Measurements from ENCODE around the gene RER1.

Gene RER1

DNA sequence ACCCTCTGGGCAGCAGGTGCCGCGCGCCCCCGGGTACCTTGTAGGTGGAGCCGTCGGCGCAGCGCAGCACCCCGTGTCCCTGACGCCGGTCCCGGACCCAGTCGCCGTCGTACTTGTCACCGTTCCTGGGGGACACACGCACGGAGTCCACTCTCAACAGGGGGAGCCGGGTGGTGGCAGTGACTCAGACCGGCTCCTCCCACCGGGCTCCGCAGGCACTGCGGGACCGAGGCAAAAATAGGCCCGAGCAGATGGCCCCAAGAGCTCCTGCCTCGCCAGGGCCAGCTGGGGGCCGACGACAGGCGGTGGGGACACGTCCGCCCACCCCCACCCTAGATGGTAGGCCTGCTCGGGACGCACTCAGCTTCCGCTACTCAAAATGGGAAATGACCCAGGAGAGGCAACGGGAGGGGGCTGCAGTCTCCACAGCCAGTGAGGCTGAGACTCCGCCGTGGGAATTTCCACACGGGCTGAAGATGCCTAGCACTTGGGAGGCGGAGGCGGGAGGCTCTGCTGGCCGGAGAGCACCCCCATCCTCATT, 6.6 kb upstream of the RER1 start:
- no peak overlapping the region for H3K4me3 ChIP-seq (ENCODE audit: insufficient read length, low read depth)
- no peaks in the 10 kb centered on the region for H3K9me3 ChIP-seq (ENCODE audit: insufficient read depth, low read length)
- DNase-seq (ENCODE audit: low read depth, low spot score) = no peak
- H3K27me3 ChIP-seq (ENCODE audit: insufficient read depth, insufficient read length) = no peaks in the 10 kb centered on the region
- H3K9ac ChIP-seq (ENCODE audit: insufficient read length, low read depth) = no peak overlapping the region
- H3K36me3 ChIP-seq (ENCODE audit: insufficient read depth, insufficient read length, low read length) = peaks cover 39% of the 10 kb centered on the region
- TF ChIP-seq SUZ12 (IDR thresholded peaks at IDR 0.05; ENCODE audit: extremely low read depth, insufficient read depth, insufficient read length) (no peak), ZNF274 (IDR thresholded peaks at IDR 0.05; ENCODE audit: low read depth, low read length) (no peak), YY1 (IDR thresholded peaks at IDR 0.05; ENCODE audit: insufficient read depth, insufficient read length) (no peak)
- peaks cover 7% of the 10 kb centered on the region for H3K4me1 ChIP-seq (ENCODE audit: insufficient read depth, insufficient read length)

DNA sequence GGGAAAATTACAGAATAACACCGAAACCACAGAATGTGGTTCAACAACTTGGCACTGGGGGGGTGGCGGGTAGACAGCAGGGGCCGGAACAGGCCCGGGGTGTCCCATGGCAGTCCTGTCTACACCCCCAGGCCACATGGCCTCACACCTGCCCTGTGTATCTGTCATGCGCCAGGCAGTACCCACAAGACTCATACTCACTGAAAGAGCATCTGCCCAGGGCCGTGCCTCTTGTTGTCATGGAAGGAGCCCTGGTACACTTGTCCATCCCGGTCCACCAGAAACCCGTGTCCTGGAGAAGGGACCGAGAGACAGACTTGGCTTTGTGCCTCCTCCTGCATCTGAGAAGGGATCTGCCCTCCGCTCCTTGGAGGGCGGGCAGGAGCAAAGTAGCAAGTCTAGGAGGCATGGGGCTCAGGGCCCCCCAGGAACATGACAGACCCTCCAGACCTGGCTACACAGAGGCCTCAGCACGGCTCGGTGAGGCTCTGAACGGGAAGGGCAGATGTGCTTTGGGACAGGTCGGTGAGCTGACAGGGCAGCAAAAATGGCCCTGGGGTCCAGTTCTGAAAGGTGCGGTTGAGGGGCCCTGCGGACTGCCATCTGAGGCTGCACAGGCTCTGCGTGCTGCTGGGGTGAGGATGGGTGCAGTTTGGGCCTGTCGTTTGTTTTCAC, 5.9 kb upstream of the RER1 start:
- DNase-seq (ENCODE audit: low read depth, low spot score) = no peak

DNA sequence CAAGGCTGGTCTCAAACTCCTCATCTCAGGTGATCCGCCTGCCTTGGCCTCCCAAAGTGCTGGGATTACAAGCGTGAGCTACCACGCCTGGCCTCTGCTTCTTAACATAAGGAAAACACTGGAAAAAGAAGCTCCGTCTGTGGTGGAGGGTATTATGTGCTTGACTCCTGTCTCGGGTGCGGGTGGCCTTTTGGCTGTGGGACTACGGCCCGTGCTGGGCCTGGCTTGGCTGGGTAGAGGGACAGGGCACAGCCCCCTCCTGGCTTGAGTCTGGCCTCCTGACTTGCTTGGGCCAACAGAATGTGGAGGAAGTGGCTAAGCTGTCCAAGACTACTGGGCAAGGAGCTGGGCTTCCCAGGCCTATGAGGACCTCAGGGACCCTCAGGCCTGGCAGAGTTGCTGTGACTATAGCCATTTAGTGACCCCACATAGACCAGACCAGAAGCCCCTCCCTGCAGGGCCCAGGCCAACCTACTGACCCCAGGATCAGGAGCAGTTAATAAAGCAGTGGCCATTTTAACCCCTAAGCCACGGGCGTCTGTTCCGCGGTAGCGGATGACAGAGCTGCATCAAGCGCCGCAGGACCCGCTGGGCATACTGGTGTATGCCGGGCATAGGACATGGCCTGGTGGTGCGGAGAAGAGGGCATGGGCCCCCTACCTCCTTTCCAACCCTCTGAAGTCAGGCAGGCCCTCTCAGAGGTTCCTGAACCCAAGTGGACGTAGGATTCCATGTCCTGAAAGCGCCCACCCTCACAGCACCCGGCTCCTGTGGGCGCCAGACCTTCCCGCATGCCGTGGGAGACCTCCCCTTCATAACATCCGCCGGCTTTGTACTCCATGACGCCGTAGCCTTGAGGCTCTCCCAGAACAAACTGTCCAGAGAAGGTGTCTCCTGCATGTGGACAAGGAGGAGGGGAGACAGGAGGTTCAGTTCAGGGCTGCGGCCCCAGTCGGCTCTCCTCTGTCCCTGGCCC, 4.7 kb upstream of the RER1 start:
- H3K4me3 ChIP-seq (ENCODE audit: insufficient read length, low read depth) = no peak overlapping the region
- no peak overlapping the region for H3K9ac ChIP-seq (ENCODE audit: insufficient read length, low read depth)
- H3K36me3 ChIP-seq (ENCODE audit: insufficient read depth, insufficient read length, low read length) = peaks cover 42% of the 10 kb centered on the region
- no peaks in the 10 kb centered on the region for H3K9me3 ChIP-seq (ENCODE audit: insufficient read depth, low read length)
- peaks cover 9% of the 10 kb centered on the region for H3K4me1 ChIP-seq (ENCODE audit: insufficient read depth, insufficient read length)
- TF ChIP-seq SUZ12 (IDR thresholded peaks at IDR 0.05; ENCODE audit: extremely low read depth, insufficient read depth, insufficient read length) (no peak), YY1 (IDR thresholded peaks at IDR 0.05; ENCODE audit: insufficient read depth, insufficient read length) (no peak)
- H3K27me3 ChIP-seq (ENCODE audit: insufficient read depth, insufficient read length) = no peaks in the 10 kb centered on the region
- DNase-seq (ENCODE audit: low read depth, low spot score) = no peak

More for the DNA sequence above, 5.9 kb upstream of the RER1 start:
- H3K9ac ChIP-seq (ENCODE audit: insufficient read length, low read depth) = no peak overlapping the region
- H3K4me1 ChIP-seq (ENCODE audit: insufficient read depth, insufficient read length) = peaks cover 11% of the 10 kb centered on the region
- no peaks in the 10 kb centered on the region for H3K27me3 ChIP-seq (ENCODE audit: insufficient read depth, insufficient read length)
- peaks cover 42% of the 10 kb centered on the region for H3K36me3 ChIP-seq (ENCODE audit: insufficient read depth, insufficient read length, low read length)
- TF ChIP-seq SUZ12 (IDR thresholded peaks at IDR 0.05; ENCODE audit: extremely low read depth, insufficient read depth, insufficient read length) = no peak
- no peak for TF ChIP-seq YY1 (IDR thresholded peaks at IDR 0.05; ENCODE audit: insufficient read depth, insufficient read length)
- no peak for TF ChIP-seq ZNF274 (IDR thresholded peaks at IDR 0.05; ENCODE audit: low read depth, low read length)
- no peak overlapping the region for H3K4me3 ChIP-seq (ENCODE audit: insufficient read length, low read depth)
- no peaks in the 10 kb centered on the region for H3K9me3 ChIP-seq (ENCODE audit: insufficient read depth, low read length)

DNA sequence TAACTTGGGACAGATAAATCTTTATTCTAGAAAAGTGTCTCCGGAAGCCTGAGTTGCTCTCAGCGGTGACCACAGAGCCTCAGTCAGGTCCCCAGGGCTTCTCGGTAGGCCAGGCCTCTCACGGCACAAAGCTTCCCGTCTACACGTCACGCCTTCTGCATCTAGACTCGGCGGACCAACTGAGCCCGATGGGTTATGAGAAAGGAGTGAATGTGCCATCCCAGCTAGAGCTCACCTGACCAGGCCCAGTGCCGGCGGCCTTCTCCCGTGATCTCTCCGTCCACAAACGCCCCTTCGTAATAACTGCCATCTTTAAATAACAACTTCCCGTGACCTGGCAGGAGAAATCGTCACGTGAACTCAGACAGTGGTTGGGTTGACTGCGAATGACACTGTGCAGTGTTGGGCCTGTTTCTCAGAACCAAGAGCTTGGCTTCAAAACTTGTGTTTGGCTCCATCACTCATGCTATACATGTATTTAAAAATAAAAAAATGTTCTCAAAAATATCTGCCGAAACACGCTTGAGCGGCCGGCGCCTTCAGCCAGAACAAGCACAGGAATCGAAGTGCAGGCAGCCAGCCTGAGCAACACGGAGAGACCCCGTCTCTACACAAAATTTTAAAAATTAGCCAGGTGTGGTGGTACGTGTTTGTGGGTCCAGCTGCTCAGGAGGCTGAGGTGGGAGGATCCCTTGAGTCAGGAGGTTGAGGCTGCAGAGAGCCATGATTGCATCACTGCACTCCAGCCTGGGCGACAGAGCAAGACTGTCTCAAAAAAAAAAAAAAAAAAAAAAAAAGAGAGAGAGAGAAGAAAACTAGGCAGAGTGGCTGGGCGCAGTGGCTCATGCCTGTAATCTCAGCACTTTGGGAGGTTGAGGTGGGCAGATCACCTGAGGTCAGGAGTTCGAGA, 3.4 kb upstream of the RER1 start:
- TF ChIP-seq YY1 (IDR thresholded peaks at IDR 0.05; ENCODE audit: insufficient read depth, insufficient read length) (no peak), ZNF274 (IDR thresholded peaks at IDR 0.05; ENCODE audit: low read depth, low read length) (no peak), SUZ12 (IDR thresholded peaks at IDR 0.05; ENCODE audit: extremely low read depth, insufficient read depth, insufficient read length) (no peak)
- no peak overlapping the region for H3K4me3 ChIP-seq (ENCODE audit: insufficient read length, low read depth)
- H3K36me3 ChIP-seq (ENCODE audit: insufficient read depth, insufficient read length, low read length) = peaks cover 49% of the 10 kb centered on the region
- peaks cover 8% of the 10 kb centered on the region for H3K4me1 ChIP-seq (ENCODE audit: insufficient read depth, insufficient read length)
- no peaks in the 10 kb centered on the region for H3K9me3 ChIP-seq (ENCODE audit: insufficient read depth, low read length)
- DNase-seq (ENCODE audit: low read depth, low spot score) = no peak
- no peaks in the 10 kb centered on the region for H3K27me3 ChIP-seq (ENCODE audit: insufficient read depth, insufficient read length)
- H3K9ac ChIP-seq (ENCODE audit: insufficient read length, low read depth) = no peak overlapping the region

DNA sequence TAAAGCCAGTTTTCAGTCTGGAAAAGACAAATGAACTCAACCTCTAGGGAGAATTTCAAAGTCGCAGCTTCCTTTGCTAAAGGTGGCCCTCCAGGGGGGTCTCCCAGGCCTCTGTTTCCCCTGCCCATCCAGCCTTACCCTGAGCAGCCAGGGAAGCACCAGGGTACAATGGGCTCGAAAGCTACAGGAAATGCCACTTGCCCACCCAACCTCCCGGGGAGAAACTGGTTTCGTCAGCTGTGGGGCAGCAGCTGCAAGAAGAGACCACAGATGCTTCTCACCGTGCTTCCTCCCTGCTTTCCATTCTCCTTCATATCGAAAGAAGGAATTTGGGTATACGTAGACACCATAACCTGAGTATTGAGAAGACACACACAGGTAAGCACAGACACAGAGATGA, 2.0 kb upstream of the RER1 start:
- peak overlapping the region; percentile 93 for H3K9ac ChIP-seq (ENCODE audit: insufficient read length, low read depth)
- TF ChIP-seq YY1 (IDR thresholded peaks at IDR 0.05; ENCODE audit: insufficient read depth, insufficient read length) (no peak), ZNF274 (IDR thresholded peaks at IDR 0.05; ENCODE audit: low read depth, low read length) (no peak), SUZ12 (IDR thresholded peaks at IDR 0.05; ENCODE audit: extremely low read depth, insufficient read depth, insufficient read length) (no peak)
- no peak for DNase-seq (ENCODE audit: low read depth, low spot score)
- H3K9me3 ChIP-seq (ENCODE audit: insufficient read depth, low read length) = no peaks in the 10 kb centered on the region
- H3K4me3 ChIP-seq (ENCODE audit: insufficient read length, low read depth) = no peak overlapping the region
- peaks cover 60% of the 10 kb centered on the region for H3K36me3 ChIP-seq (ENCODE audit: insufficient read depth, insufficient read length, low read length)
- no peaks in the 10 kb centered on the region for H3K27me3 ChIP-seq (ENCODE audit: insufficient read depth, insufficient read length)
- H3K4me1 ChIP-seq (ENCODE audit: insufficient read depth, insufficient read length) = peaks cover 4% of the 10 kb centered on the region

DNA sequence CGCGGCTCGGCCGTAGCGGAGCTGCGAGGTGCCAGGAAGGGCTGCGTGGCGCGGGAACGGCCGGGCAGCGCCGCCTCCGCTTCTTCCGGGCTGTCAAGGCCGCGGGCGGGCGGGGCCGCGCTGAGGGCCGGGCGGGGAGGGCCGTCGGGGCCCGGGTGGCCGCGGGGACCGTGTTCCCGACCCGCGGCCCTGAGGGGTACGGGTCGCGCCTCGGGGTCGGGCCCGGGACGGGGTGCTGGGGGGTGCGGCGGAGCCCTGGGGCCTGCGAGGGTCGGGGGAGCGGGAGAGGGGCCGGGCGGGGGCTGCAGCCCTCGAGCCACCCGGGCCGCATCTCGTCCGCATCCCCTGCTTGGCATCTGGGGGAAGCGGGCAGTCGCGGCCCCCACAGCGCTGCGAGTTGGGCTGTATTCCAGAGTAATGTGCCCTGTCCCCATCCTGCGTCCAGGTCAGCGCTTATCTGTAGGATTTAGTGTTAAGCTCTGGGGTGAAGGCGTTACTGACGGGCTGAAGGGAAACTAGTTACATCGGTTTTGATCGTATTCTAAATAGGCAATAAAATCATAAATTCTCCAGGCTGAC, 379 bp downstream of the RER1 start:
- no peaks in the 10 kb centered on the region for H3K27me3 ChIP-seq (ENCODE audit: insufficient read depth, insufficient read length)
- peaks cover 4% of the 10 kb centered on the region for H3K4me1 ChIP-seq (ENCODE audit: insufficient read depth, insufficient read length)
- no peak for DNase-seq (ENCODE audit: low read depth, low spot score)
- no peak for TF ChIP-seq SUZ12 (IDR thresholded peaks at IDR 0.05; ENCODE audit: extremely low read depth, insufficient read depth, insufficient read length)
- no peak for TF ChIP-seq ZNF274 (IDR thresholded peaks at IDR 0.05; ENCODE audit: low read depth, low read length)
- no peak for TF ChIP-seq YY1 (IDR thresholded peaks at IDR 0.05; ENCODE audit: insufficient read depth, insufficient read length)
- peak overlapping the region; percentile 92 for H3K4me3 ChIP-seq (ENCODE audit: insufficient read length, low read depth)
- no peaks in the 10 kb centered on the region for H3K9me3 ChIP-seq (ENCODE audit: insufficient read depth, low read length)
- H3K9ac ChIP-seq (ENCODE audit: insufficient read length, low read depth) = peak overlapping the region; percentile 85
- H3K36me3 ChIP-seq (ENCODE audit: insufficient read depth, insufficient read length, low read length) = peaks cover 74% of the 10 kb centered on the region

Data from NT2/D1 (cell line).